GM12891 (cell line): Measurements from ENCODE around the gene CDH22.

Source experiments
- DNase-seq: peaks from one replicate; pipeline ENCODE4 v3.0.0; 2011; ENCODE audit warnings: low spot score; ENCODE audit not compliant: insufficient read length
- FAIRE-seq: peaks from 2 replicates; lab custom pipeline; 2011; peaks lifted over from hg19 to GRCh38; lab: Jason Lieb, UNC
- PAX5 ChIP-seq: IDR thresholded peaks from 2 replicates; pipeline ENCODE4 v1.6.1; 2011; ENCODE audit warnings: low read length, moderate library complexity, mild to moderate bottlenecking; ENCODE audit not compliant: insufficient read depth, severe bottlenecking
- POLR2A ChIP-seq: IDR thresholded peaks from 2 replicates; pipeline ENCODE4 v1.6.1; 2011; ENCODE audit warnings: low read depth, low read length, control low read depth
- POLR2AphosphoS5 ChIP-seq: IDR thresholded peaks from 2 replicates; pipeline ENCODE4 v1.6.1; 2011; ENCODE audit warnings: low read depth, low read length, control low read depth
- POU2F2 ChIP-seq: IDR thresholded peaks from 2 replicates; pipeline ENCODE4 v1.6.1; 2011; ENCODE audit warnings: low read depth, mild to moderate bottlenecking, control low read depth, low read length, moderate library complexity
- SPI1 ChIP-seq: IDR thresholded peaks from 2 replicates; pipeline ENCODE4 v1.6.1; 2011; ENCODE audit warnings: low read depth, low read length, control low read depth
- TAF1 ChIP-seq: IDR thresholded peaks from 2 replicates; pipeline ENCODE4 v1.6.1; 2011; ENCODE audit warnings: low read depth, low read length, control low read depth

The CDH22 gene

GRCh38 chr20:46351357-46352058 is 43.2 kb upstream of the CDH22 start:
- no peak for DNase-seq
- FAIRE-seq, result peak; percentile 48

GRCh38 chr20:46350986-46351267 is 42.6 kb upstream of the CDH22 start:
- FAIRE-seq, result no peak
- DNase-seq, result no peak
- no peak for TF ChIP-seq POU2F2
- no peak for TF ChIP-seq TAF1
- no peak for TF ChIP-seq POLR2A
- TF ChIP-seq POLR2AphosphoS5, result no peak
- TF ChIP-seq SPI1, result no peak

More at GRCh38 chr20:46351357-46352058, 43.2 kb upstream of the CDH22 start:
- TF ChIP-seq PAX5, result no peak
- no peak for TF ChIP-seq TAF1
- TF ChIP-seq SPI1, result peak; percentile 92
- TF ChIP-seq POU2F2, result peak; percentile 44; the same call in 1 of the 2 replicates
- peak; percentile 38; the same call in 1 of the 2 replicates for TF ChIP-seq POLR2AphosphoS5
- TF ChIP-seq POLR2A, result 0 out of 2 replicates have a peak, but pooled peaks have one; percentile 44

- DNase-seq (peak; percentile 77), FAIRE-seq (no peak)
- TF ChIP-seq POU2F2 (peak; percentile 92; the same call in 1 of the 2 replicates), PAX5 (no peak), SPI1 (peak; percentile 7; the same call in 1 of the 2 replicates)
Observed at GRCh38 chr20:46350201-46350985, 42.1 kb upstream of the CDH22 start.

GRCh38 chr20:46349742-46350056 is 41.4 kb upstream of the CDH22 start:
- TF ChIP-seq PAX5 (no peak), SPI1 (no peak), POLR2AphosphoS5 (no peak), POLR2A (no peak), POU2F2 (no peak; the same call in 1 of the 2 replicates), TAF1 (no peak)
- FAIRE-seq (no peak), DNase-seq (no peak)

GRCh38 chr20:46349035-46349741 is 40.9 kb upstream of the CDH22 start:
- peak; percentile 62 for FAIRE-seq
- no peak for TF ChIP-seq TAF1
- no peak for TF ChIP-seq POLR2A
- TF ChIP-seq POU2F2, result no peak
- TF ChIP-seq SPI1, result no peak
- TF ChIP-seq PAX5, result no peak
- no peak for TF ChIP-seq POLR2AphosphoS5

GRCh38 chr20:46347841-46348803 is 39.8 kb upstream of the CDH22 start:
- DNase-seq (no peak), FAIRE-seq (no peak)
- TF ChIP-seq SPI1 (no peak), PAX5 (no peak), POU2F2 (no peak), POLR2AphosphoS5 (0 out of 2 replicates have a peak, but pooled peaks have one; percentile 26)

More at GRCh38 chr20:46349035-46349741, 40.9 kb upstream of the CDH22 start:
- peak; percentile 62 for DNase-seq

- DNase-seq, result no peak
- FAIRE-seq, result no peak
- TF ChIP-seq POU2F2, result no peak
- no peak for TF ChIP-seq POLR2AphosphoS5
- no peak for TF ChIP-seq SPI1
- no peak for TF ChIP-seq PAX5
- TF ChIP-seq TAF1, result no peak
Observed at GRCh38 chr20:46346770-46347169, 38.5 kb upstream of the CDH22 start.

GRCh38 chr20:46344488-46345162 is 36.3 kb upstream of the CDH22 start:
- TF ChIP-seq PAX5 (no peak), POLR2A (peak; percentile 63; the same call in 1 of the 2 replicates), POU2F2 (no peak), SPI1 (no peak)
- FAIRE-seq (no peak), DNase-seq (no peak)

GRCh38 chr20:46343975-46344357 is 35.7 kb upstream of the CDH22 start:
- 0 out of 2 replicates have a peak, but pooled peaks have one; percentile 5 for TF ChIP-seq POLR2AphosphoS5
- TF ChIP-seq SPI1, result no peak
- no peak for FAIRE-seq

More at GRCh38 chr20:46343975-46344357, 35.7 kb upstream of the CDH22 start:
- no peak for DNase-seq
